LNCaP clone FGC (cell line): ENCODE data around the gene ISM2.
A peak's percentile ranks its signal among the peaks of the same experiment; 100 is the strongest.

Experiments
- DNase-seq: peaks from one replicate; pipeline ENCODE4 v3.0.0-alpha.2; 2011; ENCODE audit warnings: low read depth
- H3K4me3 ChIP-seq: 2 replicates; pipeline ENCODE4 v1.5.1; 2011; ENCODE audit warnings: mild to moderate bottlenecking, low read depth, low read length, control low read depth
- TF ChIP-seq, protein P1 (sequence below): IDR thresholded peaks from 2 replicates; pipeline ENCODE4 v1.5.1; 2012; ENCODE audit warnings: mild to moderate bottlenecking; ENCODE audit not compliant: control insufficient read depth, insufficient read depth; ENCODE audit errors: extremely low read depth

The ISM2 gene

GRCh38 chr14:77469539-77469938 lies 29.1 kb downstream of the ISM2 start:
- DNase-seq, result no peak
- TF ChIP-seq, protein P1, sequence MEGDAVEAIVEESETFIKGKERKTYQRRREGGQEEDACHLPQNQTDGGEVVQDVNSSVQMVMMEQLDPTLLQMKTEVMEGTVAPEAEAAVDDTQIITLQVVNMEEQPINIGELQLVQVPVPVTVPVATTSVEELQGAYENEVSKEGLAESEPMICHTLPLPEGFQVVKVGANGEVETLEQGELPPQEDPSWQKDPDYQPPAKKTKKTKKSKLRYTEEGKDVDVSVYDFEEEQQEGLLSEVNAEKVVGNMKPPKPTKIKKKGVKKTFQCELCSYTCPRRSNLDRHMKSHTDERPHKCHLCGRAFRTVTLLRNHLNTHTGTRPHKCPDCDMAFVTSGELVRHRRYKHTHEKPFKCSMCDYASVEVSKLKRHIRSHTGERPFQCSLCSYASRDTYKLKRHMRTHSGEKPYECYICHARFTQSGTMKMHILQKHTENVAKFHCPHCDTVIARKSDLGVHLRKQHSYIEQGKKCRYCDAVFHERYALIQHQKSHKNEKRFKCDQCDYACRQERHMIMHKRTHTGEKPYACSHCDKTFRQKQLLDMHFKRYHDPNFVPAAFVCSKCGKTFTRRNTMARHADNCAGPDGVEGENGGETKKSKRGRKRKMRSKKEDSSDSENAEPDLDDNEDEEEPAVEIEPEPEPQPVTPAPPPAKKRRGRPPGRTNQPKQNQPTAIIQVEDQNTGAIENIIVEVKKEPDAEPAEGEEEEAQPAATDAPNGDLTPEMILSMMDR, result no peak
- no peak overlapping the region for H3K4me3 ChIP-seq

- no peak overlapping the region for H3K4me3 ChIP-seq
- DNase-seq, result no peak
- TF ChIP-seq, protein P1, result no peak
Measured at GRCh38 chr14:77469067-77469505, 29.5 kb downstream of the ISM2 start.

DNA sequence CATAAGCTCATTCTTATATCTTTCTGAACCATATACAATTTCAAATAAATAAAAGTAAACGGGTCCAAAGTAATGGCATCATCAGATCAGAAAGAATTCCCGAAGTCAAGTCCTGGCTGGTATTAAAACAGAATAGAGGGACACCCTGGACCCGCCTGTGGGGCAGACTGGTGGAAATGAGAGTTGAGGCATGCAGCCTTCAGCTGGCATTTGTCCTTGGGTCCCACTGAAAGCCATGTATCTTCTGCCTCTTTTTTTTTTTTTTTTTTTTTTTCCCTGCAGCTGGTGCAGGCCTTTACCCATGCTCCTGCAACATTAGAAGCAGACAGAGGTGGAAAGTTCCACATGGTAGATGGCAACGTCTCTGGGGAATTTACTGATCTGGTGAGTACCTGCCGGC lies 30.8 kb downstream of the ISM2 start:
- no peak for DNase-seq
- TF ChIP-seq, protein P1, result no peak
- H3K4me3 ChIP-seq, result no peak overlapping the region

GRCh38 chr14:77459072-77459723 lies 39.4 kb downstream of the ISM2 start:
- TF ChIP-seq, protein P1, result peak; percentile 75
- peak overlapping the region; percentile 98 for H3K4me3 ChIP-seq
- peak; percentile 60 for DNase-seq

- peak overlapping the region; percentile 98 for H3K4me3 ChIP-seq
- DNase-seq, result no peak
- TF ChIP-seq, protein P1, result no peak
Measured at GRCh38 chr14:77458249-77458950, 40.2 kb downstream of the ISM2 start.

DNA sequence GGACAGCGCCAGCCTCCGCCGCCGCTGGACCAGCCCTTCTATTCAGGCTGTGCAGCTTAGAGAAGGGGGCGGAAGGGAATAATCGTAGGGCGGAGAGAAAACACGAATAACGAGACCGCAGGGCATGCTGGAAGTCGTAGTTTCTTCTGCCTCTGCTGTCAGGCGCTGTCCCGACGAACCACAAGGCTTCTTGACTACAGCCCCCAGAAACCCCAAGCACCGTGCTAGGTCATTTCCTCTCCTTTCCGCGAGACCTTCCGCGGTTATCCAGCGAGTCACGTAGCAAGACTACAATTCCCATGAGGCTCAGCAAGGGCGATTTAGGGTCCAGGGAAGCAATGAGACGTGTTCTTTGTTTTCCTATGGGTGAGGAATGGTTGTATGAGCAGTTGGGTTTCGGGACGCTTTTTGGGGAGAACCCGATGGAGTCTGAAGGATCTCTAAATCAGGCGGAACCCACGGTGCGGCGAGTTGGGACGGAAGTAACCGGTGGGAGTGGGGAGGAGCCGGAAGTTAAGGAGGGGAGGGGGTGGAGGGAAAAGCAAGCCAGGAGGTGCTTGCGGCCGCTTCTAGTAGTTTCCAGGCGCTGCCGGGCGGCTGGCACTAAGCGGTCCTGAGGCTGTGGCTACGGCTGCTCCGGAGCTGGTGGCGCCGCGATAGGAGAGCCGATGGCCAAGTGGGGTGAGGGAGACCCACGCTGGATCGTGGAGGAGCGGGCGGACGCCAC lies 40.9 kb downstream of the ISM2 start, which contains the start of the genes AHSA1 and VIPAS39:
Gene AHSA1 (plus strand): TSS at position 572 of the 727 bp plus-strand sequence. CDS start 97 bp downstream, at position 669.
Gene VIPAS39 (minus strand): TSS at position 80 of the 727 bp plus-strand sequence. CDS start 3,499 bp downstream, outside the sequence.
- DNase-seq, result peak; percentile 99
- H3K4me3 ChIP-seq, result peak within 1 kb of the TSS; percentile 98
- TF ChIP-seq, protein P1, result no peak
